ENCODE data around the gene VSTM4. TPM values are rescaled to one million over a fixed set of nuclear protein-coding genes. Genes with fewer than 3 reads are reported as not detected.

Gene VSTM4
- total RNA-seq, 1 experiment from 2014 or later: 0.07 TPM

- no peak overlapping the region for H3K4me3 ChIP-seq (replicated peaks in 1 of 2; ENCODE audit: low read depth in 1 of 2, low read length in 2 of 2)
- DNase-seq (ENCODE audit: low read depth, low spot score): no peak
- no peaks in the 10 kb centered on the region for H3K9me3 ChIP-seq (ENCODE audit: control insufficient read depth in 1 of 2, insufficient read depth in 1 of 2, low read depth in 1 of 2, low read length in 2 of 2)
- ChIA-PET RAD21 (ENCODE audit: low non-redundant PET in 1 of 2, low total read pairs in 2 of 2, uncharacterized antibody in 2 of 2, unreplicated experiment in 2 of 2) (no interaction called here), CTCF (interaction anchor here (1.9 kb wide), 1 partner anchor 504 kb away, joined by 11 read pairs; no protein-coding TSS in a partner anchor), POLR2A (no interaction called here)
- no peak overlapping the region for H3K9ac ChIP-seq (ENCODE audit: low read length)
- no peak overlapping the region for H3K27ac ChIP-seq (ENCODE audit: low read depth, low read length)
- intact Hi-C loops (cut with micrococcal nuclease): loop anchor here (5.0 kb wide), 1 partner anchor 501 kb away; no protein-coding TSS in a partner anchor
- no peaks in the 10 kb centered on the region; the same call in 1 of the 2 replicates for H4K20me1 ChIP-seq (ENCODE audit: insufficient read depth)
- TF ChIP-seq REST (IDR thresholded peaks at IDR 0.05; ENCODE audit: low read depth): no peak
- no peak for TF ChIP-seq TCF7L2 (IDR thresholded peaks at IDR 0.05; ENCODE audit: borderline replicate concordance, extremely low read depth, insufficient read depth, insufficient read length)
- TF ChIP-seq ATF3 (IDR thresholded peaks at IDR 0.05): no peak
- no peak for TF ChIP-seq MAX (IDR thresholded peaks at IDR 0.05)
- TF ChIP-seq FOSL1 (IDR thresholded peaks at IDR 0.05; ENCODE audit: low read depth): no peak
- no peak for TF ChIP-seq JUND (IDR thresholded peaks at IDR 0.05)
- no peak for TF ChIP-seq YY1 (IDR thresholded peaks at IDR 0.05; ENCODE audit: extremely low read depth, insufficient replicate concordance, low read depth, low read length)
- no peak for TF ChIP-seq POLR2AphosphoS5 (IDR thresholded peaks at IDR 0.05; ENCODE audit: low read depth, low read length)
- TF ChIP-seq ZFX (IDR thresholded peaks at IDR 0.05): no peak
- TF ChIP-seq ZNF274 (IDR thresholded peaks at IDR 0.05; ENCODE audit: low read depth, low read length): no peak
- no peak for TF ChIP-seq ELF1 (IDR thresholded peaks at IDR 0.05; ENCODE audit: borderline replicate concordance, low read depth)
- no peak for TF ChIP-seq CBX3 (IDR thresholded peaks at IDR 0.05; ENCODE audit: low read depth)
- no peak for TF ChIP-seq EZH2phosphoT487 (IDR thresholded peaks at IDR 0.05; ENCODE audit: borderline replicate concordance)
- no peak for TF ChIP-seq EZH2 (IDR thresholded peaks at IDR 0.05)
- no peak for TF ChIP-seq CEBPB (IDR thresholded peaks at IDR 0.05; ENCODE audit: low read depth)
- no peak for TF ChIP-seq CTCF (IDR thresholded peaks at IDR 0.05 in 2 of 3, conservative IDR thresholded peaks at IDR 0.05 in 1 of 3; ENCODE audit: borderline replicate concordance in 1 of 3, insufficient read depth in 1 of 3, low read depth in 2 of 3, low read length in 2 of 3)
- no peaks in the 10 kb centered on the region for H3K9me2 ChIP-seq (ENCODE audit: insufficient read depth)
- H3K4me2 ChIP-seq (ENCODE audit: low read length): no peak overlapping the region
- no peaks in the 10 kb centered on the region for H3K79me2 ChIP-seq (ENCODE audit: insufficient read depth, low read length)
- H2AFZ ChIP-seq (ENCODE audit: low read depth, low read length, poor library complexity, severe bottlenecking): no peak overlapping the region
- H3K4me1 ChIP-seq (ENCODE audit: control insufficient read depth in 1 of 2, insufficient read depth in 2 of 2, low read length in 2 of 2): peaks cover 2 to 4% of the 10 kb centered on the region in 2 experiments; a peak in 1 of 4 replicates
- no TSS peak for BruUV-seq (replicated peaks)
- H3K27me3 ChIP-seq (ENCODE audit: insufficient read depth, low read length): peaks cover 38% of the 10 kb centered on the region
- H3K36me3 ChIP-seq (ENCODE audit: control insufficient read depth in 1 of 2, insufficient read depth in 2 of 2, low read length in 2 of 2): no peaks in the 10 kb centered on the region
- ATAC-seq: no peak
Measured at GRCh38 chr10:49162761-49163310, 47.5 kb upstream of the VSTM4 start.
